Omental fat pad (tissue), 4 donors: ENCODE results near the gene CLPX. TPM values are rescaled to one million over a fixed set of nuclear protein-coding genes. Genes with fewer than 3 reads are reported as not detected.

Source experiments
- ATAC-seq: fragments of 150-250 bp; one replicate; pipeline ENCODE4 v1.9.1; 2016; ENCODE audit warnings: mild to moderate bottlenecking, moderate library complexity; ENCODE audit not compliant: low FRiP score
- DNase-seq: peaks from one replicate; pipeline ENCODE4 v3.0.0-alpha.2; 2019; ENCODE audit warnings: low spot score
- total RNA-seq, 4 donors: library from RNA; depleted of rRNA; stranded (reverse); fragments of >200 nt; gene quantifications; one replicate each; pipeline ENCODE4 v1.1.0, GENCODE V29; 2016
- TF ChIP-seq, protein P1 (sequence below), 3 donors: fragments of 450-650 bp; IDR thresholded peaks; one replicate each; pipeline ENCODE4 v1.5.1; 2016 to 2017; ENCODE audit warnings: antibody characterized with exemption in 3 of 3, mild to moderate bottlenecking in 3 of 3, moderate library complexity in 2 of 3

Gene CLPX
- total RNA-seq, 4 donors from 2014 or later = 30.2 to 58.8 (median 37.7) TPM

DNA sequence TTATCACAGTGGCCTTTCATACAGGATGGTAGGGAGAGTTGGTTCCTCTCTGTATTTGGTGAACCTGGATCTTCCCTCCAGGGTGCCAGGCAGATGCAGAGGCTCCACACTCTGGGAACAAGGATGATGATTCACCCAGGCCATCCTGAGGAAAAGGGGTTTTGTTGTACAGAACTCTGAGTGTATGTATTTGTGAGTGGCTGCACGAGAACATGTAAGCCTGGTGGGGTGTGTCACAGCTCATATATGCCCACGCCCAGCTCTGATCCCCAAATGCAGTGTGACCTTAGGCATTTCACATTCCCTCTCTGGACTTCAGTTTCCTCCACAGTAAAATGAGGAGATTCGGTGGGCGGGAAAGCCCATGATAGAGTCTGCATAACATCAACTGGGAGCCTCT, 37.7 kb upstream of the CLPX start:
- TF ChIP-seq, protein P1, sequence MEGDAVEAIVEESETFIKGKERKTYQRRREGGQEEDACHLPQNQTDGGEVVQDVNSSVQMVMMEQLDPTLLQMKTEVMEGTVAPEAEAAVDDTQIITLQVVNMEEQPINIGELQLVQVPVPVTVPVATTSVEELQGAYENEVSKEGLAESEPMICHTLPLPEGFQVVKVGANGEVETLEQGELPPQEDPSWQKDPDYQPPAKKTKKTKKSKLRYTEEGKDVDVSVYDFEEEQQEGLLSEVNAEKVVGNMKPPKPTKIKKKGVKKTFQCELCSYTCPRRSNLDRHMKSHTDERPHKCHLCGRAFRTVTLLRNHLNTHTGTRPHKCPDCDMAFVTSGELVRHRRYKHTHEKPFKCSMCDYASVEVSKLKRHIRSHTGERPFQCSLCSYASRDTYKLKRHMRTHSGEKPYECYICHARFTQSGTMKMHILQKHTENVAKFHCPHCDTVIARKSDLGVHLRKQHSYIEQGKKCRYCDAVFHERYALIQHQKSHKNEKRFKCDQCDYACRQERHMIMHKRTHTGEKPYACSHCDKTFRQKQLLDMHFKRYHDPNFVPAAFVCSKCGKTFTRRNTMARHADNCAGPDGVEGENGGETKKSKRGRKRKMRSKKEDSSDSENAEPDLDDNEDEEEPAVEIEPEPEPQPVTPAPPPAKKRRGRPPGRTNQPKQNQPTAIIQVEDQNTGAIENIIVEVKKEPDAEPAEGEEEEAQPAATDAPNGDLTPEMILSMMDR (IDR thresholded peaks at IDR 0.05) = no peak
- DNase-seq = no peak
- no peak for ATAC-seq

DNA sequence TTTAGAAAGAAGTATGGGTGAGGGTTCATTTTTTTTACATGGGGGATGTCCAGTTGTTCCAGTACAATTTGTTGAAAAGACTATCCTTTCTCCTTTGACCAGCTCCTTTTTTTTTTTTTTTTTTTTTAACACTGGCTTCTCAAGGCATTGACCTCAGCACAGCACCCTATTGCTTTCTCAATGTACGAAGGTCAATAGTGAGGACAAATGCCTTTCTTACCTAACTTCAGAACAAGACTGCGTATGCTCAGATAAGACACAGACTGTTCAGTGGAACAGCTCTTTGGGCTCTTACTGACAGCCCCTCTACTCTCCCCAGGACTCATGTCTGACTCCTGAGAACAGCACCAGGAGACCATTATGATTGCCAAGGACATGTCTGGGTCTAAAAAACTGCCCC, 36.6 kb upstream of the CLPX start:
- TF ChIP-seq, protein P1 (IDR thresholded peaks at IDR 0.05) = no peak
- DNase-seq (no peak), ATAC-seq (no peak)

DNA sequence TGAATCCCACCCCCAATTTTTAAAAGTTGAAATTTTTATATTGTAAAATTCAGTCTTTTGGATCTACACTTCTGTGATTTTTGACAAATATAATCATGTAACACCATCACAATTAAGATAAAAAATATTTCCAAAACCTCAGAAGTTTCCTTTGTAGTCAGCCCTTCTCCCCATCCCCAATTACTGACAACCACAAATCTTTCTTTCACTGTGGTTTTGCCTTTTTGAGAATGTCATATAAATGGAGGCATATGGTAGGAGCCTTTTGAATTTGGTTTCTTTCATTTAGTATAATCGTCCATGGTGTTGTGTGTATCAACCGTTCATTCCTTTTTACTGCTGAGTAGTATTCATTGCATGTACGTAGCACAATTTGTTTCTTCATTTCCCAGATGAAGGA, 34.0 kb upstream of the CLPX start:
- DNase-seq = no peak
- TF ChIP-seq, protein P1 (IDR thresholded peaks at IDR 0.05) = no peak
- ATAC-seq = no peak

DNA sequence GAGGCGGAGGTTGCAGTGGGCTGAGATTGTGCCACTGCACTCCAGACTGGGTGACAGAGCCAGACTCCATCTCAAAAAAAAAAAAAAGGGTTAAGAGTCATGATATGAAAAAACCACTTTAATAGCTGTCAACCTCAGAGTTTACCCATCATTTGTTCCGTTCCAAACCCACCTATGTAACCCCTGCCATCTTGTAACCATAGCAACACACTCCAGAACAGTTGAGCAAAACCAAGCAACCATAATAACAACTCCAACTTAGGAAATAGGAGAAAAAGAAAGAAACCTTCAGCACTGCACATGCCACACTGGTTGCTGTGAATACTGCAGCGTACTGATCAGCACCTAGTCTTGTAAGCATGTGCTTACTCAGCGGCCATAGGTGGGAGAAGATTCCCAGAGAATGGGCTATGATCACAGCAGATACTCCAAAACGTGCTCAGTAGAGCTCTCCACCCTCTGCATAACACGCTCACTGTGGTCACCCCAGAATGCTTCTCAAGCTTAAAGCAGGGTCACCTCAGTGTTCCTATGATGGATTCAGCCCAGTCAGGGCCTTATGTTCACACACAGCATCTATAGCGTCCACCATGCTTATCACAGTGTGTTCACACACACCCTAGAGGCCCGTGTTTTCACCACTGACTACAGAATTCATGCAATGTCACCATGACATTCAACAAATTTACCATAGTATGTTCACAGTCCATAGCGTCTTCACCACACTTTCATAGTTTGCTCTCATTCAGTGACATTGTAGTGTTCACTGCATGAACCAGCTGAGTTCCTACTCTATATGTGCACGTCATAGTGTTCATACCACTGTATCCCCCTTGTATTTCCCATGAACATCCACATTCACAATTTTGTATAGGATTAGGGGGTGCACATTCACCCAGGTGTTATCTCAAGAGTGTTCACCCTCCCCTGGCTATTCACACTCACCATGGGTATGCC, 32.7 kb upstream of the CLPX start:
- no peak for ATAC-seq

DNA sequence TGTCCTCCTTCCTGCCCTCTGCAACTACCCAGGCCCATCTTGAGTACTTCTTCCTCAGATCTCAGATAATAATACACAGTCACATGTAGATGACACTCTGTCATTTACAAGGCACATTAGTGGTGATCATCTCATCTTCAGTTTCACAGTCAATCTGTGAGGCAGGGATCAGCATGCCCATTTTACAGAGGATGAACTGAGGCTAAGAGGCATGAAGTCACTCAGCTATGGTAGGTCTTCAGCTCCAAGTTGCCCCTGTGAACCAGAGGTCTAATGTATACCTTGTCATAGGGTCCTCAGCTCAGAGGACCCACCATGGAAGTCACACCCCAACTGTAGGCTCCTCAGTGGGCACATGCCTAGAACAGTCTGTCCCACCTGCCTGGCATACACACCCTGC, 30.4 kb upstream of the CLPX start:
- DNase-seq (no peak), ATAC-seq (no peak)
- TF ChIP-seq, protein P1 (IDR thresholded peaks at IDR 0.05) = no peak

More for the DNA sequence above, 32.7 kb upstream of the CLPX start:
- TF ChIP-seq, protein P1 (IDR thresholded peaks at IDR 0.05) = no peak
- DNase-seq = no peak

DNA sequence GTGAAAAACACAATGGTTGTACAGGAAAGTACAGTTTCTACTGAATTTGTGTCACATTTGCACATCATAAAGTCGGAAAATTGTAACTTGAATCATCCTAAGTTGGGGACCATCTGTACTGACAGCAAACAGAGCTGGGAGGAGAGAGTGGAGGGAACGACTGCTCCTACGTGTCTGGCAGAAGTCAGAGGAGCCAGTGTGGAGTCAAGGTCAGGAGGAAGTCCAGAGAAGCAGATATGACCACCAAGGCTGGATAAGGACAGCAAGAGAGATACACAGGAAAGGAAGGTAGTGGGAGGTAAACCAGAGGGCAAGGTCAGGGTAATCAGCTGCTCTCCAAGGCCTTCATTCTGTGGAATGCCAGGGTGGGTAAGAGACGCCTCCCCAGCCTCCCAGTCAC, 28.9 kb upstream of the CLPX start:
- no peak for ATAC-seq
- no peak for DNase-seq
- TF ChIP-seq, protein P1 (IDR thresholded peaks at IDR 0.05) = no peak

DNA sequence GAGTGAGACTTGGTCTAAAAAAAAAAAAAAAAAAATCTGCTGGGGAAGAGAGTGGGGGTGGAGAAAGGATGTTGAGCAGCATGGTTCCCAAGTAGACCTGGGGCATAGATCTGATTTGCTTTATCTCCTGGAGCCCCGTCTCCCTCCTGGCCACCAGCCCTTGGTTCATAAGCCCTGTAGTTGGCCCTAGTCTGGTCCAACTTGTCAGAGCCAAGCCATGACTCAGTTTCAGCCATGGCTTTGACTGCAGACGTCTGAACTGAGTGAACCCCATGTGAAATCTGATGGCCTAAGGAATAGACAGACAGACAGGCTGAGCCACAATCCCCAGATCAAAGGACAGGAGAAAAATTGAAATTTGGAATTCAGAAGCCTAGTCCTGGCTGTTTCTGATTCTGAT, 28.1 kb upstream of the CLPX start:
- DNase-seq = no peak
- TF ChIP-seq, protein P1 (IDR thresholded peaks at IDR 0.05) = no peak
- ATAC-seq = no peak
